CD14-positive monocyte (primary cell): ENCODE data around the gene ARNT2. TPM values are rescaled to one million over a fixed set of nuclear protein-coding genes. Genes with fewer than 3 reads are reported as not detected.

Experiments
- DNase-seq, 3 donors: peaks; one replicate each; pipeline ENCODE4 v3.0.0-alpha.2; 2011 to 2022
- H2AFZ ChIP-seq: 2 replicates; pipeline ENCODE4 v1.6.0; 2012; ENCODE audit warnings: mild to moderate bottlenecking, low read depth, low read length, inconsistent platforms; ENCODE audit not compliant: insufficient read depth, poor library complexity, severe bottlenecking
- H3K27ac ChIP-seq, 2 donors: 1 replicate in 1 of 2; 2 replicates in 1 of 2; pipeline ENCODE4 v1.5.1; 2012 to 2013; ENCODE audit warnings: low read length in 2 of 2, control low read depth in 1 of 2, inconsistent platforms in 1 of 2, low read depth in 1 of 2, mild to moderate bottlenecking in 1 of 2
- H3K27me3 ChIP-seq, 2 donors: one replicate each; pipeline versions ENCODE4 v1.6.0 to v1.6.1; 2011 to 2013; ENCODE audit warnings: low read length in 2 of 2; ENCODE audit not compliant: control insufficient read depth in 2 of 2, insufficient read depth in 2 of 2
- H3K36me3 ChIP-seq, 2 donors: replicated peaks in 1 of 2; 1 replicate in 1 of 2; 2 replicates in 1 of 2; pipeline versions ENCODE4 v1.5.1 to v1.6.1; 2012 to 2013; ENCODE audit warnings: low read length in 2 of 2, control low read depth in 1 of 2, inconsistent platforms in 1 of 2, mild to moderate bottlenecking in 1 of 2; ENCODE audit not compliant: insufficient read depth in 2 of 2, control insufficient read depth in 1 of 2
- H3K4me1 ChIP-seq, 2 donors: 1 replicate in 1 of 2; 2 replicates in 1 of 2; pipeline versions ENCODE4 v1.5.1 to v1.6.1; 2012 to 2013; ENCODE audit warnings: low read length in 2 of 2, control low read depth in 1 of 2, inconsistent platforms in 1 of 2, mild to moderate bottlenecking in 1 of 2, moderate library complexity in 1 of 2; ENCODE audit not compliant: insufficient read depth in 2 of 2, control insufficient read depth in 1 of 2
- H3K4me2 ChIP-seq: replicated peaks from 2 replicates; pipeline ENCODE3; 2012; ENCODE audit warnings: low read length, moderate library complexity, mild to moderate bottlenecking; ENCODE audit not compliant: poor library complexity, severe bottlenecking; ENCODE audit errors: extremely low read depth
- H3K4me3 ChIP-seq, 3 experiments: fragments of 200-600 bp in 1 of 3; sonication (generic) in 1 of 3; replicated peaks in 1 of 3; 1 replicate in 2 of 3; 2 replicates in 1 of 3; pipeline ENCODE4 v1.5.1; 2011 to 2013; ENCODE audit warnings: low read length in 3 of 3, mild to moderate bottlenecking in 3 of 3, control low read depth in 2 of 3, low read depth in 2 of 3, inconsistent platforms in 1 of 3, moderate library complexity in 1 of 3
- H3K79me2 ChIP-seq: 2 replicates; pipeline ENCODE4 v1.6.0; 2012; ENCODE audit warnings: mild to moderate bottlenecking, control low read depth, inconsistent platforms, low read length, moderate library complexity; ENCODE audit not compliant: insufficient read depth
- H3K9ac ChIP-seq: 2 replicates; pipeline ENCODE4 v1.6.0; 2017; ENCODE audit warnings: low read length, mild to moderate bottlenecking; ENCODE audit not compliant: insufficient read depth, poor library complexity, severe bottlenecking
- H3K9me3 ChIP-seq, 2 donors: replicated peaks in 1 of 2; 1 replicate in 1 of 2; 2 replicates in 1 of 2; pipeline versions ENCODE4 v1.5.1 to v1.6.1; 2012 to 2013; ENCODE audit warnings: low read length in 2 of 2, control low read depth in 1 of 2; ENCODE audit not compliant: control insufficient read depth in 1 of 2, insufficient read depth in 1 of 2
- H4K20me1 ChIP-seq: 2 replicates; pipeline ENCODE4 v1.6.0; 2012; ENCODE audit warnings: mild to moderate bottlenecking, low read length, control low read depth, moderate library complexity; ENCODE audit not compliant: insufficient read depth
- H3K27ac Mint-ChIP-seq, 7 donors: one replicate each; pipeline ENCODE4 v1.8.0; 2020; ENCODE audit warnings: mild to moderate bottlenecking in 7 of 7, mixed read lengths in 7 of 7, moderate library complexity in 6 of 7, inconsistent platforms in 2 of 7
- H3K27me3 Mint-ChIP-seq, 3 donors: one replicate each; pipeline ENCODE4 v1.8.0; 2021 to 2022; ENCODE audit warnings: low read depth in 3 of 3, mild to moderate bottlenecking in 3 of 3, mixed read lengths in 3 of 3, moderate library complexity in 3 of 3, inconsistent platforms in 1 of 3
- H3K36me3 Mint-ChIP-seq, 2 donors: one replicate each; pipeline ENCODE4 v1.8.0; 2020; ENCODE audit warnings: mixed read lengths in 2 of 2, inconsistent platforms in 1 of 2, mild to moderate bottlenecking in 1 of 2
- H3K4me1 Mint-ChIP-seq: one replicate; pipeline ENCODE4 v1.8.0; 2020; ENCODE audit warnings: mild to moderate bottlenecking, mixed read lengths
- H3K4me3 Mint-ChIP-seq, 2 donors: one replicate each; pipeline ENCODE4 v1.8.0; 2020; ENCODE audit warnings: mild to moderate bottlenecking in 2 of 2, mixed read lengths in 2 of 2, moderate library complexity in 1 of 2
- H3K9me3 Mint-ChIP-seq, 7 donors: one replicate each; pipeline ENCODE4 v1.8.0; 2020 to 2022; ENCODE audit warnings: mixed read lengths in 7 of 7, mild to moderate bottlenecking in 6 of 7, moderate library complexity in 6 of 7, inconsistent platforms in 2 of 7
- WGBS: methylation state at CpG from one replicate; pipeline ENCODE4 v1.1.5; 2013; ENCODE audit warnings: missing lambda C conversion rate; ENCODE audit not compliant: insufficient coverage; 5-methylcytosine and 5-hydroxymethylcytosine counted together
- intact Hi-C, 2 donors: fragments of 100-400 bp; cut with micrococcal nuclease; formaldehyde crosslinking; loops; one replicate each; pipeline versions ENCODE4 v1.15.0 to v1.15.1; 2023
- polyA plus RNA-seq, 3 donors: library from polyadenylated mRNA; depleted of rRNA in 1 of 3; unstranded in 2 of 3; stranded (reverse) in 1 of 3; fragments of 300-500 nt in 2 of 3; fragments of >200 nt in 1 of 3; fragmentation: Illumina TruSeq in 2 of 3; gene quantifications; 1 replicate in 2 of 3; 2 replicates in 1 of 3; pipeline ENCODE4 v1.2.3, GENCODE V29; 2012 to 2021
- TF ChIP-seq, protein P1 (sequence below): fragments of 200-600 bp; IDR thresholded peaks from one replicate; pipeline ENCODE4 v1.8.0; 2022; ENCODE audit warnings: antibody characterized with exemption, mild to moderate bottlenecking

ARNT2 gene
- polyA plus RNA-seq, 3 donors: not detected

DNA sequence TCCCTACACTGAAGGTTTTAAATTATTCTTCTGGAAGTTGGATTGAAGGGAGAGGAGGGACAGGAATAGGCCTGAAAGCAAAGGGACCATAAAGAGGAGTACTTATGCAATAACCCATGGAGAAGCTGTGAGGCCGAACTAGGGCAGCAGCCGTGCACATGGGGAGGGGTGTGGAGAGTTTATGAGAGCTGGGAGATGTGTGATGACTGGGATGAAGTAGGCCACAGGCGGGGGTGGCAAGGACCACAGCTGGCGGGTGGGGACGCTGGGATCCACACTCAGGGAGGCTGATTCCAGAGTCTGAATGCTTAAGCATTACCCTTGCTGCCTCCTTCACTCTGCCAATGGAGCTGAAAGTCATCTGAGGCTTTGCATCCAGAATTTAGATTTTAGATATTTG lies 123.8 kb downstream of the ARNT2 start:
- no peak overlapping the region for H3K9ac ChIP-seq
- no peak overlapping the region for H3K4me3 ChIP-seq
- H3K27ac Mint-ChIP-seq: no peak overlapping the region
- H3K9me3 ChIP-seq: no peaks in the 10 kb centered on the region
- WGBS: 100% methylated on average over 5 of the region's 5 CpGs
- no peaks in the 10 kb centered on the region for H3K4me1 ChIP-seq
- no peak for DNase-seq
- H3K4me1 Mint-ChIP-seq: peaks cover 1% of the 10 kb centered on the region
- H3K79me2 ChIP-seq: no peaks in the 10 kb centered on the region
- H3K9me3 Mint-ChIP-seq: peaks cover 0 to 4% (median 0%) of the 10 kb centered on the region in 7 donors
- H3K4me2 ChIP-seq: no peak overlapping the region
- H3K27me3 ChIP-seq: no peaks in the 10 kb centered on the region
- intact Hi-C loops: no loop called here
- no peak overlapping the region for H3K4me3 Mint-ChIP-seq
- H3K27me3 Mint-ChIP-seq: peaks cover 4 to 8% (median 6%) of the 10 kb centered on the region in 3 donors
- TF ChIP-seq, protein P1, sequence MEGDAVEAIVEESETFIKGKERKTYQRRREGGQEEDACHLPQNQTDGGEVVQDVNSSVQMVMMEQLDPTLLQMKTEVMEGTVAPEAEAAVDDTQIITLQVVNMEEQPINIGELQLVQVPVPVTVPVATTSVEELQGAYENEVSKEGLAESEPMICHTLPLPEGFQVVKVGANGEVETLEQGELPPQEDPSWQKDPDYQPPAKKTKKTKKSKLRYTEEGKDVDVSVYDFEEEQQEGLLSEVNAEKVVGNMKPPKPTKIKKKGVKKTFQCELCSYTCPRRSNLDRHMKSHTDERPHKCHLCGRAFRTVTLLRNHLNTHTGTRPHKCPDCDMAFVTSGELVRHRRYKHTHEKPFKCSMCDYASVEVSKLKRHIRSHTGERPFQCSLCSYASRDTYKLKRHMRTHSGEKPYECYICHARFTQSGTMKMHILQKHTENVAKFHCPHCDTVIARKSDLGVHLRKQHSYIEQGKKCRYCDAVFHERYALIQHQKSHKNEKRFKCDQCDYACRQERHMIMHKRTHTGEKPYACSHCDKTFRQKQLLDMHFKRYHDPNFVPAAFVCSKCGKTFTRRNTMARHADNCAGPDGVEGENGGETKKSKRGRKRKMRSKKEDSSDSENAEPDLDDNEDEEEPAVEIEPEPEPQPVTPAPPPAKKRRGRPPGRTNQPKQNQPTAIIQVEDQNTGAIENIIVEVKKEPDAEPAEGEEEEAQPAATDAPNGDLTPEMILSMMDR: no peak
- no peaks in the 10 kb centered on the region for H4K20me1 ChIP-seq
- H3K27ac ChIP-seq: no peak overlapping the region
- no peaks in the 10 kb centered on the region for H3K36me3 ChIP-seq
- H3K36me3 Mint-ChIP-seq: no peaks in the 10 kb centered on the region
- no peak overlapping the region for H2AFZ ChIP-seq

DNA sequence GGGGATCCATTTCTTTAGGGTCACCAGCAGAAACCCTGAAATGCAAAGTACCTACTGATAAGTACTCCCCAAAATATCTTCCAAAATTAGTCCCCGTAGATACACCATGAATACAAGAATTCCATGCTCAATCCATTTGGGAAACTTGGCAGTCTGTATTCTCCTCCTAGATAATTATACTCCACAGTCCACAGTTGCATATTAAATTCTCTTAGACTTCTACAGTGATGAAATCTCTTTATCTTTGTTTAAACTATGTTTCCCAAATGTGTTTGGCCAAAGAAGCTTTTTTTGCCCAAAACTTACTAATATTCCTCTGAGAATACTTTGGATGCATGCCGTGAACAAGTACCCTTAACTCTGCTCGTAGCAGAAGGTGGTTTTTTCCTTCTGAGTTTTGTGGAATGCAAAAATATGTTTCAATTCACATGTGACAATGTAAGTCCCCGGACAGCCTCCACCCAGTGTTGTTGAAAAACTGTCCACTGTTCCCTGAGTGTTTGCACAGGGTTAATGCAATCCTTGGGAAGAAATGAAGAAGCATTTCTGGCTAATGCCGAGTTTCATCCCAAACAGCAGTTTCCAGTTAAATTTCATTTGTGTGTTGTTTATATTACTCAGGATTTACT lies 126.7 kb downstream of the ARNT2 start:
- Histone ChIP-seq H3K27ac (no peak overlapping the region), H4K20me1 (no peaks in the 10 kb centered on the region), H3K4me3 (no peak overlapping the region), H3K79me2 (no peaks in the 10 kb centered on the region), H3K27me3 (no peaks in the 10 kb centered on the region), H3K36me3 (no peaks in the 10 kb centered on the region), H3K9ac (no peak overlapping the region), H2AFZ (no peak overlapping the region), H3K4me2 (no peak overlapping the region), H3K4me1 (no peaks in the 10 kb centered on the region), H3K9me3 (peaks cover 0 to 2% of the 10 kb centered on the region in 2 donors)
- Mint-ChIP-seq H3K4me3 (no peak overlapping the region), H3K4me1 (peaks cover 1% of the 10 kb centered on the region), H3K27ac (no peak overlapping the region), H3K9me3 (peaks cover 1 to 14% (median 3%) of the 10 kb centered on the region in 7 donors), H3K36me3 (no peaks in the 10 kb centered on the region), H3K27me3 (peaks cover 3 to 6% (median 5%) of the 10 kb centered on the region in 3 donors)
- TF ChIP-seq, protein P1: no peak
- intact Hi-C loops: no loop called here
- no peak for DNase-seq
- WGBS: 100% methylated on average over 2 of the region's 5 CpGs
